ENCODE measurements around the gene BMP6.
"Not testable (repeated sequence)": the region's sequence is repeated elsewhere in the genome, so short reads cannot be mapped to it uniquely, and the experiment has no call there.

BMP6 gene

GRCh38 chr6:7879980-7880717 lies 154.2 kb downstream of the BMP6 start:
- DNase-seq (ENCODE audit: insufficient read length, low spot score) (no peak), FAIRE-seq (no peak)

GRCh38 chr6:7880718-7881107 lies 154.8 kb downstream of the BMP6 start:
- DNase-seq (ENCODE audit: insufficient read length, low spot score) (no peak), FAIRE-seq (no peak)

GRCh38 chr6:7881765-7882500 lies 156.0 kb downstream of the BMP6 start:
- FAIRE-seq (no peak), DNase-seq (ENCODE audit: insufficient read length, low spot score) (no peak)

GRCh38 chr6:7882505-7883257 lies 156.8 kb downstream of the BMP6 start:
- DNase-seq (ENCODE audit: insufficient read length, low spot score) (no peak), FAIRE-seq (no peak)

GRCh38 chr6:7883381-7883780 lies 157.5 kb downstream of the BMP6 start:
- FAIRE-seq = no peak

GRCh38 chr6:7886132-7886531 lies 160.2 kb downstream of the BMP6 start:
- DNase-seq (ENCODE audit: insufficient read length, low spot score) (no peak), FAIRE-seq (no peak)

More at GRCh38 chr6:7883381-7883780, 157.5 kb downstream of the BMP6 start:
- DNase-seq (ENCODE audit: insufficient read length, low spot score) = no peak

GRCh38 chr6:7887278-7887991 lies 161.5 kb downstream of the BMP6 start:
- no peak for FAIRE-seq
- DNase-seq (ENCODE audit: insufficient read length, low spot score) = no peak

GRCh38 chr6:7888587-7889357 lies 162.9 kb downstream of the BMP6 start:
- FAIRE-seq (no peak), DNase-seq (ENCODE audit: insufficient read length, low spot score) (no peak)

GRCh38 chr6:7891078-7891872 lies 165.4 kb downstream of the BMP6 start:
- no peak for FAIRE-seq
- no peak for DNase-seq (ENCODE audit: insufficient read length, low spot score)

- DNase-seq (ENCODE audit: insufficient read length, low spot score); FAIRE-seq: not testable (repeated sequence)
These were observed 166.5 kb downstream of the BMP6 start for GRCh38 chr6:7892367-7892766.

GRCh38 chr6:7893342-7893741 lies 167.4 kb downstream of the BMP6 start:
- DNase-seq (ENCODE audit: insufficient read length, low spot score) (no peak), FAIRE-seq (no peak)

- no peak for DNase-seq (ENCODE audit: insufficient read length, low spot score)
- no peak for FAIRE-seq
These were observed 168.6 kb downstream of the BMP6 start for GRCh38 chr6:7894262-7895124.

- FAIRE-seq (no peak), DNase-seq (ENCODE audit: insufficient read length, low spot score) (no peak)
These were observed 169.2 kb downstream of the BMP6 start for GRCh38 chr6:7895125-7895423.

GRCh38 chr6:7896465-7896987 lies 170.6 kb downstream of the BMP6 start:
- no peak for DNase-seq (ENCODE audit: insufficient read length, low spot score)
- FAIRE-seq = no peak

GRCh38 chr6:7897461-7898192 lies 171.7 kb downstream of the BMP6 start:
- FAIRE-seq (peak; percentile 88), DNase-seq (ENCODE audit: insufficient read length, low spot score) (no peak)

- not testable (repeated sequence) for DNase-seq (ENCODE audit: insufficient read length, low spot score)
- peak; percentile 18 for FAIRE-seq
These were observed 172.3 kb downstream of the BMP6 start for GRCh38 chr6:7898193-7898586.

- FAIRE-seq = peak; percentile 59
- no peak for DNase-seq (ENCODE audit: insufficient read length, low spot score)
These were observed 173.4 kb downstream of the BMP6 start for GRCh38 chr6:7899101-7899888.
